Measurements from ENCODE around the gene NUDT14.

DNA sequence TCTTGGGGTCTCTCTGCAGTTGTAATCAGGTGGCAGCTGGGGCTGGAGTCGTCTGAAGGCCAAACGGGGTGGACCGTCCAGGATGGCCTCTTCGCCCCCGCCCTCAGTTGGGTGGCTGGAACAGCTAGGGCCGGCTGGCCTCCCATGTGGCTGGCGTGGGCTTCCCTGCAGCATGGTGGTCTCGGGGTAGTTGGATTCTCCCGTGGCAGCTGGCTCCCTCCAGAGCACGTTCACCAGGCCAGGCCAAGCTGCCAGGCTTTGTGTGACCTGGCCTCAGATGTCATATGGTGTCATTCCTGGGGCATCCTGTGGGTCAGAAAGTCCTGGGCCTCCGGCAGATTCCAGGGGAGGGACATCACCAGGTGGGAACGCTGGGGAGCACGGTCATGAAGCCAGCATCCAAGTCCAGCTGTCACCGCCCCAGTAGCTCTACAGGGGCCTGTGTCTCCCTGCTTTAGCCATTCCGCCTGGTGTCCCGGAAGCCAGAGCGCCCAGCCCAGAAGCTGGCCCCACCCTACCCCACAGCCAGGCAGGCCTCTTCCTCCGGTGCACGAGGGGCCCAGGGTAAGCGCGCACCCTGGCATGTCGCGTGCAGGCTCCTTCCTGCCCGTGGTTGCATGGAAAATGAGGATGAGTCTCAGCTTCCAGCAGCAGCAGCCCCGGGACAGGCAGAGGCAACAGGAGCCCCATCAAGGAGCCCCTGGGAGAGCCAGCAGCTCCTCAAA, 1.3 kb upstream of the NUDT14 start:
- no peak for TF ChIP-seq POLR2A (IDR thresholded peaks at IDR 0.05)
- TF ChIP-seq, protein P1, sequence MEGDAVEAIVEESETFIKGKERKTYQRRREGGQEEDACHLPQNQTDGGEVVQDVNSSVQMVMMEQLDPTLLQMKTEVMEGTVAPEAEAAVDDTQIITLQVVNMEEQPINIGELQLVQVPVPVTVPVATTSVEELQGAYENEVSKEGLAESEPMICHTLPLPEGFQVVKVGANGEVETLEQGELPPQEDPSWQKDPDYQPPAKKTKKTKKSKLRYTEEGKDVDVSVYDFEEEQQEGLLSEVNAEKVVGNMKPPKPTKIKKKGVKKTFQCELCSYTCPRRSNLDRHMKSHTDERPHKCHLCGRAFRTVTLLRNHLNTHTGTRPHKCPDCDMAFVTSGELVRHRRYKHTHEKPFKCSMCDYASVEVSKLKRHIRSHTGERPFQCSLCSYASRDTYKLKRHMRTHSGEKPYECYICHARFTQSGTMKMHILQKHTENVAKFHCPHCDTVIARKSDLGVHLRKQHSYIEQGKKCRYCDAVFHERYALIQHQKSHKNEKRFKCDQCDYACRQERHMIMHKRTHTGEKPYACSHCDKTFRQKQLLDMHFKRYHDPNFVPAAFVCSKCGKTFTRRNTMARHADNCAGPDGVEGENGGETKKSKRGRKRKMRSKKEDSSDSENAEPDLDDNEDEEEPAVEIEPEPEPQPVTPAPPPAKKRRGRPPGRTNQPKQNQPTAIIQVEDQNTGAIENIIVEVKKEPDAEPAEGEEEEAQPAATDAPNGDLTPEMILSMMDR (IDR thresholded peaks at IDR 0.05) = no peak

Data from Peyer's patch (tissue), 4 donors.